Heart left ventricle (tissue), 16 donors: ENCODE results near the gene VENTX. TPM values are rescaled to one million over a fixed set of nuclear protein-coding genes. Genes with fewer than 3 reads are reported as not detected.

ENCODE experiments used
- ATAC-seq, 4 donors: fragments of 200-7000 bp; cut with Tn5 transposase; one replicate each; pipeline ENCODE4 v1.9.1; 2020 to 2022; ENCODE audit warnings: moderate library complexity in 4 of 4, mild to moderate bottlenecking in 3 of 4, moderate number of reproducible peaks in 1 of 4
- DNase-seq, 5 donors: peaks; one replicate each; pipeline ENCODE4 v3.0.0-alpha.2; 2020
- H3K27ac ChIP-seq, 12 donors: fragments of 200-600 bp; sonication (generic) in 4 of 12; one replicate each; pipeline versions ENCODE4 v1.5.0 to v1.8.0; 2016 to 2022; ENCODE audit warnings: mild to moderate bottlenecking in 2 of 12
- H3K27me3 ChIP-seq, 9 donors: fragments of 200-600 bp; sonication (generic) in 2 of 9; one replicate each; pipeline versions ENCODE4 v1.5.1 to v1.8.0; 2016 to 2022; ENCODE audit warnings: mild to moderate bottlenecking in 3 of 9
- H3K36me3 ChIP-seq, 9 donors: fragments of 200-600 bp; sonication (generic) in 2 of 9; one replicate each; pipeline versions ENCODE4 v1.5.0 to v1.8.0; 2018 to 2022; ENCODE audit warnings: mild to moderate bottlenecking in 2 of 9
- H3K4me1 ChIP-seq, 12 donors: fragments of 200-600 bp; sonication (generic) in 4 of 12; one replicate each; pipeline versions ENCODE4 v1.5.0 to v1.8.0; 2016 to 2022; ENCODE audit warnings: mild to moderate bottlenecking in 3 of 12
- H3K4me3 ChIP-seq, 12 donors: fragments of 200-600 bp; sonication (generic) in 4 of 12; one replicate each; pipeline versions ENCODE4 v1.5.0 to v1.8.0; 2017 to 2022; ENCODE audit warnings: mild to moderate bottlenecking in 9 of 12, moderate library complexity in 4 of 12
- H3K9me3 ChIP-seq, 12 donors: fragments of 200-600 bp; sonication (generic) in 4 of 12; one replicate each; pipeline versions ENCODE4 v1.5.0 to v1.8.0; 2016 to 2022; ENCODE audit warnings: mild to moderate bottlenecking in 1 of 12
- POLR2A ChIP-seq, 2 donors: fragments of 450-650 bp; IDR thresholded peaks; one replicate each; pipeline ENCODE4 v1.6.1; 2017; ENCODE audit warnings: antibody characterized with exemption in 2 of 2, mild to moderate bottlenecking in 2 of 2, moderate library complexity in 2 of 2
- WGBS, 4 donors: extraction: QIAGEN DNeasy Blood & Tissue Kit in 2 of 4; methylation state at CpG; one replicate each; pipeline versions ENCODE4 v1.1.5 to v1.1.7; 2013 to 2018; 5-methylcytosine and 5-hydroxymethylcytosine counted together
- intact Hi-C, 10 donors: fragments of 100-400 bp; cut with DNase I; formaldehyde crosslinking; loops; one replicate each; pipeline versions ENCODE4 v1.11.1 to v1.14.2; 2022
- polyA plus RNA-seq, 2 donors: library from polyadenylated mRNA; stranded (reverse); fragments of 200-250 nt; gene quantifications; one replicate each; pipeline ENCODE4 v1.2.3, GENCODE V29; 2013
- total RNA-seq, 9 donors: library from RNA; depleted of rRNA in 2 of 9; stranded (reverse); fragments of >200 nt in 2 of 9; fragmentation: NEBNext Ultra II Directional in 3 of 9; extraction: Animal tissue kit (Norgen Biotek cat#: 25700) in 3 of 9; gene quantifications; one replicate each; pipeline versions ENCODE4 v1.1.0 to v1.2.4, GENCODE V29; 2016 to 2023
- TF ChIP-seq, protein P1 (sequence below), 12 donors: fragments of 200-600 bp; sonication (generic) in 4 of 12; IDR thresholded peaks; one replicate each; pipeline versions ENCODE4 v1.5.0 to v1.8.0; 2018 to 2022; ENCODE audit warnings: antibody characterized with exemption in 12 of 12, mild to moderate bottlenecking in 5 of 12
- donor health status: ischemic (EF 13 %, LVEDD 7.1; RV severe dilation, severe dysfunction).
- donor health status: healthy with polysubstance abuse.
- donor health status: DM: no; HTN: yes; CAD: no.
- donor health status: DM: no; HTN: no; CAD: no.
- donor health status: ischemic (EF 25% LVEDD 6.9; RV normal size, moderate dysfunction).
- donor health status: ischemic (EF 25% LVEDD 5.7; RV mildly dilated, moderate dysfunction).
- donor health status: healthy.
- donor health status: DM: yes; HTN: yes; CAD: no.
- donor health status: ischemic (EF 35%, LVEDD 5.7; RV mildly dilated, moderate dysfunction).
- donor health status: nonischemic (EF 11% LVEDD 7.7; RV severe dilation, severe dysfunction).
- donor health status: DM: yes; HTN: yes; CAD: no.
- donor health status: PGD.
- donor health status: ischemic (EF 29% LVEDD 5.4; RV normal size, mild dysfunction).
- donor health status: nonischemic (EF 23%, LVEDD 6.1; RV moderate dilation, normal function).

VENTX gene
- total and polyA plus RNA-seq, 11 donors = 0.29 to 2.3 (median 0.58) TPM

DNA sequence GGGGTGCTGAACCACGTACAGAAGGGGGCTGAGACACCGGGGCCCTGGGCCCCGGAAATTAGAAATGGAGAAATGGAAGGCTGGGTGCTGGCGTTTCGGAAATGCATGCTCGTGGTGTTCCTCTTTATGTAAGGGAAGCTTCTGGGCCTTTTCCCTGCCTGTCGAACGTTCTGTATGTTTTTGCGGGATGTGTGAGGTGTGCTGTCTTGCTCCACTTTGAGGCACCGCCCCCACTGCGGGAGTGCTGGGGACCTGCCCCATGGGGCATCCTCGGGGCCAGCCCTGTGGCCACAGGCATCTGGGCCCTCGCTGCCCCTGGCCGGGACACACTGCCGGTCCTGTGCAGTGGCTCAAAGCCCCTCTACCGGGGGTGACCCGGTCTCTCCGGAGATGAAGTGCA is 1.7 kb upstream of the VENTX start:
- Histone ChIP-seq H3K27ac (peak overlapping the region in 4 of 12 donors; percentile 11 to 58 (median 26)), H3K9me3 (no peaks in the 10 kb centered on the region), H3K27me3 (peaks cover 50 to 93% (median 86%) of the 10 kb centered on the region in 9 donors), H3K4me1 (peaks cover 0 to 37% (median 4%) of the 10 kb centered on the region in 12 donors), H3K4me3 (peak overlapping the region in 10 of 12 donors; percentile 8 to 55 (median 31)), H3K36me3 (no peaks in the 10 kb centered on the region)
- ATAC-seq (peak; percentile 13 to 61 (median 27)), DNase-seq (no peak)
- no peak for TF ChIP-seq POLR2A (IDR thresholded peaks at IDR 0.05)
- TF ChIP-seq, protein P1, sequence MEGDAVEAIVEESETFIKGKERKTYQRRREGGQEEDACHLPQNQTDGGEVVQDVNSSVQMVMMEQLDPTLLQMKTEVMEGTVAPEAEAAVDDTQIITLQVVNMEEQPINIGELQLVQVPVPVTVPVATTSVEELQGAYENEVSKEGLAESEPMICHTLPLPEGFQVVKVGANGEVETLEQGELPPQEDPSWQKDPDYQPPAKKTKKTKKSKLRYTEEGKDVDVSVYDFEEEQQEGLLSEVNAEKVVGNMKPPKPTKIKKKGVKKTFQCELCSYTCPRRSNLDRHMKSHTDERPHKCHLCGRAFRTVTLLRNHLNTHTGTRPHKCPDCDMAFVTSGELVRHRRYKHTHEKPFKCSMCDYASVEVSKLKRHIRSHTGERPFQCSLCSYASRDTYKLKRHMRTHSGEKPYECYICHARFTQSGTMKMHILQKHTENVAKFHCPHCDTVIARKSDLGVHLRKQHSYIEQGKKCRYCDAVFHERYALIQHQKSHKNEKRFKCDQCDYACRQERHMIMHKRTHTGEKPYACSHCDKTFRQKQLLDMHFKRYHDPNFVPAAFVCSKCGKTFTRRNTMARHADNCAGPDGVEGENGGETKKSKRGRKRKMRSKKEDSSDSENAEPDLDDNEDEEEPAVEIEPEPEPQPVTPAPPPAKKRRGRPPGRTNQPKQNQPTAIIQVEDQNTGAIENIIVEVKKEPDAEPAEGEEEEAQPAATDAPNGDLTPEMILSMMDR (IDR thresholded peaks at IDR 0.05) = no peak
- 1 to 8% (median 2%) methylated on average over 12 to 18 of the region's 18 CpGs for WGBS, 4 donors
- intact Hi-C loops = no loop called here

DNA sequence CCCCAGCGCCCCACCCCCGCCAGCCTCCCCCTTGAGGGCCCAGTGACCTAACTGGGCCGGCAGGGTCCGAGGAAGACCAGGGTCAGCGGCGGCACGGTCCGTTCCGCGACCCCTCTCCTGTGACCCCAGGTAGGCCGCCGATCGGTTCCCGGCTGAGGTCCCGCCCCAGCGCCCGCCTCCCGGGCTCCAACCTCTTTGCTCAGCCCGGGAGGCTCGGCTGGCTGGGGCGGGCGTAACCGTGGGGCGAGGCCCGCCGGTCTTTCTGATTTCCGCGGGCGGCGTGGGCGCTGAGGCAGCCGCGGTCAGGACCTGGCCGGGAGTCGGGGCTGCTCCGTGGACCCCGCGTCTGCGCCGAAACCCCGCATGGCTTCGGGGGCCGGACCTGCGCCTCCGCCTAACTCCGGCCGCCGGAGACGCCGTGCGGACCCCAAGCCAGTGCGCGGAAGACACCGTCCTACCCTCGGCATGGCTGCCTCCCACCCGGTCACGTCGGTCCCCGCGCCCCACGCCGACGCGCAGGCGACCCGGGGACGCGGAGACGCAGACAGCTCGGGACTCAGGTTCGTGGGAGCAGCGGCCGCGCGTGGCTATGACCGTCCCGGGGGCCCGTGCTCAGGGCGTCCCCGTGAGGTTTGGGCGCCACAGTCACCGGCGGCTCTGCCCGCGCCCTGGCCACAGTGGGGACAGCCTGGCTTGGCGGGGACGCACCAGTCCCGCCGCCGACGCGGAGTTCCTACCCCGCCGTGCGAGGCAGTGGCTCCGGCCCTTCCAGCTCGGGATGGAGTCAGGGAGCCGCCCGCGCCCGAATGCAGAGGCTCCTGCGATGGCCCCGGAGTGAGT is 1.0 kb upstream of the VENTX start:
- DNase-seq = no peak
- Histone ChIP-seq H3K36me3 (no peaks in the 10 kb centered on the region), H3K4me1 (peaks cover 0 to 37% (median 4%) of the 10 kb centered on the region in 12 donors), H3K27me3 (peaks cover 46 to 94% (median 84%) of the 10 kb centered on the region in 9 donors), H3K27ac (peak overlapping the region in 4 of 12 donors; percentile 11 to 58 (median 26)), H3K4me3 (peak overlapping the region in 10 of 12 donors; percentile 8 to 55 (median 31)), H3K9me3 (no peaks in the 10 kb centered on the region)
- intact Hi-C loops = no loop called here
- TF ChIP-seq, protein P1 (IDR thresholded peaks at IDR 0.05) = no peak
- TF ChIP-seq POLR2A (IDR thresholded peaks at IDR 0.05) = no peak
- WGBS, 4 donors = 0 to 1% (median 1%) methylated on average over 10 to 103 of the region's 103 CpGs
- peak in 2 of 4 donors; percentile 12 to 18 for ATAC-seq

DNA sequence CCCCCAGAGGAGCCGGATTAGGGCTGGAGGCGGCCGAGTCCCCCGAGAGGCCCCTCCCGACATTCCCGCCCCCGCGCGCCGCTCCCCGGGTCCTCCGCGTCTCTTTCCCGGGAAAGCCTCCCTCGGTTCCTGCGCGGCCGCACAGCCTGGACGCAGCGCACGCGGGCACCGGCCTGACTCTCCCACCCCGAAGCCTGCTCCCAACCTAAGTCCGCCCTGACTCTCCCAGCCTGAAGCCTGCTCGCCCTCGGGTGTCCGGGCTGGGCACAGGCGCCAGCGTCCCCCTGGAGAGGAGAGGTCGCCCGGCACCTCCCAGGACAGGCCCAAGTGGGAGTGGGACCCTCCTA is 441 bp upstream of the VENTX start:
- no peaks in the 10 kb centered on the region for H3K9me3 ChIP-seq
- H3K4me1 ChIP-seq = peaks cover 0 to 37% (median 4%) of the 10 kb centered on the region in 12 donors
- TF ChIP-seq, protein P1 (IDR thresholded peaks at IDR 0.05) = no peak
- TF ChIP-seq POLR2A (IDR thresholded peaks at IDR 0.05) = no peak
- no peak for DNase-seq
- peaks cover 41 to 94% (median 84%) of the 10 kb centered on the region in 9 donors for H3K27me3 ChIP-seq
- intact Hi-C loops = no loop called here
- H3K36me3 ChIP-seq = no peaks in the 10 kb centered on the region
- H3K27ac ChIP-seq = no peak overlapping the region
- no peak for ATAC-seq
- WGBS, 4 donors = 1 to 4% (median 2%) methylated on average over 5 to 32 of the region's 32 CpGs
- H3K4me3 ChIP-seq = peak overlapping the region in 9 of 12 donors; percentile 5 to 55 (median 34)

DNA sequence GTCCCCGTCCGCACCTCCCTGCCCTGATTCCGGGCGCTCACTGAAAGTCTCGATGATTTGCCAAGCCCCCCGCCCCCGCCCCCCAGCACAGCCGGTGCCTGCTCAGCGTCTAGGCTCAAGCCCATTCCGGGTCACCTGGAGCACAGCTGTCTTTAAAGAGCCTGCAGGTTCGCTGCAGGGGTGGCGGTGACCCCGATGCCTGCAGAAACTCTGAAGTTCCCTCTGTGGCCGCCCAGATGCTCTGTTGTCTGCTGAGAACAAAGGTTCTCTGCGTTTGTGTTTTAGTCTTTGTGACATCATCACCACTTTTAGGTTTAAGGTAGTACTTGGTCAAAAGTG is 780 bp downstream of the VENTX start:
- Histone ChIP-seq H3K9me3 (no peaks in the 10 kb centered on the region), H3K4me3 (no peak overlapping the region), H3K27ac (no peak overlapping the region), H3K27me3 (peaks cover 39 to 91% (median 80%) of the 10 kb centered on the region in 9 donors), H3K36me3 (no peaks in the 10 kb centered on the region), H3K4me1 (peaks cover 0 to 37% (median 4%) of the 10 kb centered on the region in 12 donors)
- TF ChIP-seq, protein P1 (IDR thresholded peaks at IDR 0.05) = no peak
- TF ChIP-seq POLR2A (IDR thresholded peaks at IDR 0.05) = no peak
- ATAC-seq = no peak
- WGBS, 4 donors = 13 to 20% (median 17%) methylated on average over 14 to 15 of the region's 15 CpGs
- intact Hi-C loops = no loop called here
- DNase-seq = no peak
